AG20443 (cell line): Measurements from ENCODE around the gene ABL1.
"Not testable (repeated sequence)": the region's sequence is repeated elsewhere in the genome, so short reads cannot be mapped to it uniquely, and the experiment has no call there.

Experiments used
- DNase-seq: peaks from one replicate; pipeline ENCODE4 v3.0.0; 2012; ENCODE audit warnings: low spot score, mixed read lengths

ABL1 gene

GRCh38 chr9:130825351-130825651, 9.8 kb upstream of the ABL1 start:
- DNase-seq = no peak

GRCh38 chr9:130825809-130826208, 9.2 kb upstream of the ABL1 start:
- DNase-seq = no peak

- no peak for DNase-seq
Measured at GRCh38 chr9:130829762-130830161, 5.3 kb upstream of the ABL1 start.

GRCh38 chr9:130830231-130830760, 4.8 kb upstream of the ABL1 start:
- DNase-seq = no peak

GRCh38 chr9:130831077-130831476, 4.0 kb upstream of the ABL1 start:
- DNase-seq = no peak

GRCh38 chr9:130833031-130833990, 1.7 kb upstream of the ABL1 start:
- DNase-seq = no peak

GRCh38 chr9:130835441-130836298, 616 bp downstream of the ABL1 start:
- peak; percentile 45 for DNase-seq

- DNase-seq = peak; percentile 53
Measured at GRCh38 chr9:130837002-130837511, 2.0 kb downstream of the ABL1 start.

- no peak for DNase-seq
Measured at GRCh38 chr9:130837643-130838042, 2.6 kb downstream of the ABL1 start.

GRCh38 chr9:130839132-130840111, 4.4 kb downstream of the ABL1 start:
- DNase-seq = no peak

GRCh38 chr9:130842545-130842944, 7.5 kb downstream of the ABL1 start:
- no peak for DNase-seq

- no peak for DNase-seq
Measured at GRCh38 chr9:130843049-130843908, 8.2 kb downstream of the ABL1 start.

- DNase-seq = no peak
Measured at GRCh38 chr9:130844044-130844451, 9.0 kb downstream of the ABL1 start.

GRCh38 chr9:130845254-130845653, 10.2 kb downstream of the ABL1 start:
- no peak for DNase-seq

GRCh38 chr9:130845901-130846481, 10.9 kb downstream of the ABL1 start:
- DNase-seq = no peak

- DNase-seq = peak; percentile 49
Measured at GRCh38 chr9:130846487-130847305, 11.6 kb downstream of the ABL1 start.

GRCh38 chr9:130847306-130848217, 12.5 kb downstream of the ABL1 start:
- peak; percentile 91 for DNase-seq

GRCh38 chr9:130848514-130848913, 13.5 kb downstream of the ABL1 start:
- not testable (repeated sequence) for DNase-seq
